GM03348 (cell line): Measurements from ENCODE around the gene ZNF616.
"Not testable (repeated sequence)": the region's sequence is repeated elsewhere in the genome, so short reads cannot be mapped to it uniquely, and the experiment has no call there.

Experiments
- DNase-seq: peaks from one replicate; pipeline ENCODE4 v3.0.0; 2012; ENCODE audit warnings: low spot score

ZNF616 gene

DNA sequence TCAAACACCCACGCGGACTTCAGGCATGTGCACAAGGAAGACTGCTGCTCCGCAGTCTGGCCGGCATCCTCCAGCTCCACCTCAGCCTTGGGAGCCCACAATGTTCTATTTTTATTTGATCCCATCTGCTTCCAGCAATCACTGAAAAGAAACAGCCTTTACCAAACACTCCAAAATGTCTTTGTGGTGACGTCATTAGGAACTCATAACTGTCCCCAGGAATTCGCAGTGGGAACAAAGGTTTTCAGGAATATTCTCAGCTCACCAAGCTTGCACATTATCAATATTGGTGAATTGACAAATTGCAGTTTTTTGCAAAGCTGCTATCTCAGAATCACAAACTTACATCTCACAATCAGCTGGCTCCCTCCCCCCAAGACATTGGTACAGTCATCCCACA, 29.0 kb downstream of the ZNF616 start:
- DNase-seq, result no peak

DNA sequence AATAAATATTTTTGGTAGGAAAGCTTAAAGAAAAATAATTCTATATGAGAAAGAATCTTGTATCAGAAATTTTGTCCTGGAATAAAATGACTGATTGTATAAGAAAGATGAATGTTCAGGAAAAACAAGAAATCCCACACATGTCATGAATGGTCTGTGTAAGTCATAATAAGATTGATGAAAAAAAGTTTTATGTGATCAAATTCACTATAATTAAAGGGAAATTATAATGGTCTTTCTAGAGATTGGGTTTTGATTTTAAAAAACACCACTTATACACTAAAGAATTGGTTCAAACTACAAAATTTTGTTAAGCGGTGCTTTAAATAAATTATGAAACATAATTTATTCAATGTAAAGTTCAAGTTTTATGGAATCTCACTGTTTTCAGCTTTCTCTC, 37.0 kb downstream of the ZNF616 start:
- DNase-seq, result no peak

- DNase-seq, result no peak
Measured at GRCh38 chr19:52101866-52102562, 37.7 kb downstream of the ZNF616 start.

- no peak for DNase-seq
Measured at GRCh38 chr19:52099497-52100138, 40.1 kb downstream of the ZNF616 start.

GRCh38 chr19:52096416-52096815, 43.3 kb downstream of the ZNF616 start:
- DNase-seq, result not testable (repeated sequence)

DNA sequence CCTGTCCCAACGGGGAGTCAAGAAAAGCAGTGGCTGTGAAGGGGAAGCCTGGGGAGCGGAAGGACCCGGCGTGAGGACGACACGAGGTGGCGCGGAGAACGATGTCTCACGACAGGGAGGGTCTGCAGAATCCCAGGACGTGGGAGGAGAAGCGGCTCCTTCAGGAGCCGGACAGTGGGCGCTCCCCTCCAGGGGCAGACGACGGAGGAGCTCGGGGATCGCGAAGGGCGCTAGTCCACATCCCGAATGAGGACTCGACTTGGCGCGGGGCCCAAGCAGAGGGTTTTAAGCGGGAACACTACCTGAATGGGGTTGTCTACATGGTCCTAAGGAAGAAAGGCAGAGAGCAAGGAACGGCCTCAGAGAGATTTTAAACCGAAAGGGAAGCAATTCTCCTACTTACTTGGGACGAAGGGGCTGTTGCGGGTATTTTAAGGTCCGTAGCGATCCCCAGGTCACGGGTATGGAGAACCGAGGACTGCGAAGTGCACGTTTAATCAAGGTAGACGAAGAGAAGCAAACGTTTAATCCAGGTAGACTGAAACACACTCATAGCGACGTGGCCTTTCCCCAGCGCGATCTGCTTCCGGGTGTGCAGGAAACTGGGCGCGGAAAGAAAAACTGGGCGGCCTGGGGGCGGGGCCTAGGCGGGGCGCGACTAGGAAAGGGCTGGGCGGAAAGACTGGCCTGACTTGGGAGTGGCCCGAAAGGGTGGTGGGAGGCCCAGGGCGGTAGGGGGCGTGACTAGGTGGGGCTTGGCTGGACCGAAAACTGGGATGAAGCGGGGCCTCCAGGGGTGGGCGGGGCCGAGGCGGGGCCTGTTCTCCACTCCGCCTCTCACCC, 44.3 kb downstream of the ZNF616 start, which contains the start of gene ZNF841:
Gene ZNF841 (minus strand): TSS at position 594 of the 843 bp plus-strand sequence. CDS start 10,964 bp downstream, outside the sequence.
- peak; percentile 99 for DNase-seq

- DNase-seq, result no peak
Measured at GRCh38 chr19:52094526-52095130, 45.1 kb downstream of the ZNF616 start.

DNA sequence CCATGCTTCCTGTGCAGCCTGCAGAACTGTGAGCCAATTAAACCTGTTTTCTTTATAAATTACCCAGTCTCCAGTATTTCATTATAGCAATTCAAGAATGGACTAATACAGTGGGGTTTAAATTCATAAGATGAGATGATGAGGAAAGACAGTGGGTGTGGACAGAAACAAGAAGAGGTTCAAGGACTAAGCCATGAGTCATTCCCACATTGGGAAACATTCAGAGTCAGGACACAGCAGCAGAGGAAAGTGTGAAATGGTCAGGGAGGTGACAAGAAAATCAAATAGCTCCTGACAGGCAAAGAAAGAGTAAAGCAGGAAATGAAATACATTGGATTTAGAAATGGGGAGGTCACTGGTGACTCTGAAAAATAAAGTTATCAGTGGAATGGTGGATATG, 53.3 kb downstream of the ZNF616 start:
- DNase-seq, result no peak

DNA sequence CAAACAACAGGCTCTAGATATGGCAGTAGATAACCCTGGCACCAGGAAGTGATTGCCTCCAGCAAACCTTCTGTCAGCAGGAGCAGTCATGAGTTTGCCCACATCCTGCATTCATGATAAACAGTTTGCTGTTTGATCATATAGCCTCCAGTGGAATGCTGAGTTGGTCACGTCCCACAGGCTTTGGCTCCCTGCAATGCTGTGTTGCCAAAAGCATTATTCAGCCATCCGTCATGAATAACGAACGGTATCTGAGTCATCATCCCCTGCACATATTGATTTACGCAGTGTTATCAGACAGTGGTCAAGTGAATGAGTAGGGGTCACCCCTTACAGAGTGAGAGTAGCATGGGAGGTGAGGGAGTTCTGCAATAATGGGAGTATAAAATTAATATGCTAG, 69.2 kb downstream of the ZNF616 start:
- DNase-seq, result no peak

- no peak for DNase-seq
Measured at GRCh38 chr19:52069653-52070052, 70.1 kb downstream of the ZNF616 start.

DNA sequence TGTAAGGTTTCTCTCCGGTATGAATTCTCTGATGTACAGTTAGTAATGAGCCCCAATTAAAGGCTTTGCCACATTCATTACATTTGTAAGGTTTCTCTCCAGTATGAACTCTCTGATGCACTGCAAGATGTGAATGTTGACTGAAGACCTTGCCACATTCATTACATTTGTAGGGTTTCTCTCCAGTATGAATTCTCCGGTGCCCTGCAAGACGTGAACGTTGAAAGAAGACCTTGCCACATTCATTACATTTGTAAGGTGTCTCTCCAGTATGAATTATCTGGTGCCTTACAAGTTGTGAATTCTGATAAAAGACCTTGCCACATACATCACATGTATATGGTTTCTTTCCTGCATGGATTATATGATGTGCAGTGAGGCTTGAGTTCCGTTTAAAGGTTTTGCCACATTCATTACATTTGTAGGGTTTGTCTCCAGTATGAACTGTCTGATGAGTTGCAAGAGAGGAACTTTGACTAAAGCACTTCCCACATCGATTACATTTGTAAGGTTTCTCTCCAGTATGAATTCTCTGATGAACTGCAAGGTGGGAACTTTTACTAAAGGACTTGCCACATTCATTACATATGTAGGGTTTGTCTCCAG, 73.4 kb downstream of the ZNF616 start:
- no peak for DNase-seq

- no peak for DNase-seq
Measured at GRCh38 chr19:52065399-52065798, 74.3 kb downstream of the ZNF616 start.
